Cerebellar nuclear complex (tissue), 1 donor: ENCODE results near the gene TTC3.
"Not testable (repeated sequence)": the region's sequence is repeated elsewhere in the genome, so short reads cannot be mapped to it uniquely, and the experiment has no call there.

Experiments
- DNase-seq, 2 experiments: peaks; one replicate each; lab custom pipeline; 2025; lab: John Stamatoyannopoulos, UW

The TTC3 gene

DNA sequence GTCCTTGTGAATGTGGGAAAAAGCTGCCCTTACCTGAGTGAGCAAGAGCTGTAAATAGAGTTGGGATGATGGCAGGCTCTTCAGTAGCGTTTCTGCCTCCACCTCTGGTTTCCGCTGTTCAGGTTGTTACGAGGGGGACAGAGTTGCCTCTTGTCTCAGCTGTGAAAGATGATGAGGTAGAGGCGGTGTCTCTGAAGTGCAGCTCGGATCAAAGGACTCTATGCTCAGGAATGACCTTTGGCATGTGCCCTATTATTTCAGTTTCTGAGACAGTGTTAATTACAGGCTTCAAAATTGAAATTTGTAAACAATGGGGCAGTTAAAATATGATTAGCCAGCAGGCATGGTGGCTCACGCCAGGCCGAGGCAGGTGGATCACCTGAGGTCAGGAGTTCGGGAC lies 123.8 kb downstream of the TTC3 start:
- no peak for DNase-seq

DNA sequence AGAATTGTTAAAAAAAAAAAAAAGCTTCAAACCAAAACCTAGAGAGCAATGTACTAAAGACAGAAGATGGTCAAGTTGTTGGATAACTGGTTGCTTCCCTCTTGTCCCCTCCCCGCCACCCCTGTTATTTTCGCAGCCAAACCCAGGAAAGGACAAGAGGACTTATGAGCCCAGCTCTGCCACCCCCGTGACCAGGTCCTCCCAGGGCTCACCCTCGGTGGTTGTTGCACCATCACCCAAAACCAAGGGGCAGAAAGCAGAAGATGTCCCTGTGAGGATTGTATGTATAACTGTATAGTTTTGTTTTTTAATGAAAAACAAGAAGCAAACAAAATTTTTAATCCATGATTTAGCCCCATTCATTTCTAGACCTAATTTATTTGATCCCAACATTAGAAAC lies 124.7 kb downstream of the TTC3 start:
- DNase-seq = no peak

DNA sequence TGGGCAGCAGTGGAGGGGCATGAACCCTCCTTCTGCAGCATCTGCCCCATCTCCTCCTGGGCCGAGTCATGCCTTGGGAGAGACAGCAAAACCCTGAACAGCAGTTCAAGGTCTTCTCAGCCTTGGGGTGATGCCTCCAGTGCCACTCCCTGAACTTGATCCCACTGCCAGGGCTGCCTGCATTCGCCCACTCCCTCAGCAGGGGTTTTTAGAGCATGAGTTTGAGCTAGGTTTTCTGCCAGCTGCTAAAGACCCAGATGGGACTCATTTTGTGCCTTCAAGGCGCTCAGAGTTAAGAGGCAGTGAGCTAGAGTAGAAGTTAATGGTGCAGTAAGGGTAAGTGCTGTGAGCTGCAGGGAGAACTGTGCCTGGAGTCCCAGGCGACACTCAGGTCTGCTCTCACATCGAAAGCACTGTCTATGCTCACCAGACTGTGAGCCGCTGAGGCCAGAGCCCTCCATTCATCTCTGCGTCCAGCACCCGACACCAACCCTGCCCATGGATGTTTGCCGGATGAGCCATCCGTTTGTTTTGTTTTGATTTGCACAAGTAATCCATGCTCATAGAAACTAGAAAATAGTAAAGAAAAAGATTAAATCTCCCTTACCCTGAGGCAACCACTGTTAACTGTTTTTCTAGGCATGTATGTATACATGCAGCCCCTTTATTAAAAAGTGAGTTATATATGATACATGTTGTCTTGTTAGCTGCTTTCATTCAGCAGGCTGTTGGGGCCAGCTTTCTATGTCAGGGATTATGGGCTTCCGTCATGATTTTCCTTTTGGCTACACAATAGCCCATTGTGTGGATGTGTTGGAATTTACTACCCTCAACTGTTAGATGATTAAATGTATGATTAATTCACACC lies 126.2 kb downstream of the TTC3 start:
- DNase-seq = no peak

DNA sequence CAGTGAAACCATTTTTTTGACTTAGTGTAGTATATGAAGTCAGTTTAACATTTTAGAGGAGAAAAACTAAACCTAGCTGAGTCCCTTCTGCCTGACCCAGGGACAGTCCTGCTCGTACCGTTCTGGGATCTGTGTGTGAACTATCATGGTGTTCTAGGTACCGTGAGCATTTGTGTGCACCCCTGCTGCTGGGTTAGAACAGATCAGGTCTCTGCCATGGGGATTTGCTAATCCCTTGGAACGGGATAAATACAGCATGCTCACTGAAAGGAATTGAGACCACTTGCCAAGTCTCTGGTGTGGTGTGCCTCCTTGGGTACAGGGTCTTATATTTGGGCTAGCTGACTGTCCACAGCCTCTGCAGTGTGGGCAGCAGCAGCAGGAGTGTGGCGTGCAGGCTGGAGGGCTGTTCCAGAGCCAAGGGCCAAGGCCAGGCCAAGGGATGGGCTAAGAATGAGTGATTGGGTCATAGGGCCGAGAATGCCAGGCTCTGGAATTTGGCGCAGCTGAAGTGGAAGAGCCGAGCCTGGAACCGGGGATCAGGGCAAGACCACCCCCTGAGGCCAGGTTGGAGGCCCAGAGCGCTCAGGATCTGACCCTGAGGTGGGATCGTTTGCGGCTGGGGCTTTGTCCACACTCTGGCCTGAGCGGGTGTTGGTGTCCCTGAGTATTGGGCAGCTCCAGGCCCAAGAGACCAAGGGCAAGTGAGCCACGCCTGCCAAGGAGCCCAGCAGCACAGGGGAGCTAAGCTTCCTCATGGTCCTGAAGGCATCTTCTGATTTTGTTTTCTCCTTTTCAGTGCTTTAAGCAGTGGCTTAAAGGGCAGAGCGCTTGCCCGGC lies 127.8 kb downstream of the TTC3 start:
- no peak for DNase-seq

DNA sequence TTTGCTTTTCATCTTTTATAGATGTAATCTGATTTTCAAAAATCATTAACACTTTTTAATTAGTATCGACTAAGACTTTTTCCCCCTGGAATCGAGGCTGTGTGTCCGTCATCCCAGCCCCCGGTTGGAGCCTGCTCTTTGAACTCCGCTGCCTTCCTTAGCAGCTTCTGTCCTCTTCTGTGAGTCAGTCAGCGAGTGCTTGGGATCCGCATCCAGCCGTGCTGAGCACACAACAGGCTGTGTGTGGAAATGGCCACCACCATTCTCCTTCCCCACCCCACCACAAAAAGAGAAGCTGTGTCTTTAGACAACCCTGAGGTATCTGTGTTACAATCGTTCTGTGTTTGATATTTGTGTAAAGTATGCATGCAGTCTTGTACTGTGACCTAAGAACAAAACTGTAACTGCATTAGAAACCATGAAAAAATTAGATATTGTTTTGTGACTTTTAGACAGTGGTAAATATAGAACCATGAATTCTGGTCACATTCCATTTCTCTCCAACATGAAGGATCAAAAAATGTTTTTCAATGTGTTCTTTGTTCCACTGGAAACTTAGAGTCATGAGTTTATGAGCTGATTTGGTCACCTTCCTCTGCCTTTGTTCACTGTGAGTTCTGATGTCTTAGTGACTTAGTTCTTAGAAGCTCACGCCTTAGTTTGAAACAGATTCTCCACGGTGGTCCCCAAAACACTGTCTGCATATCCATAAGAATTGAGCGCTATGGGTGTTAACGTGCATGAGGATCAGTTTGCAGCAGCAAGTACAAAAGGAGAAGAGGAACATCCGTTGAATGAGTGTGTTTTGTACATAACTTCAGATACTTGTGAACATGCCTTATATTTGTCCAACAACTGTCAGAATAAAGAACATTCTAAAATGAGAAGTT lies 129.4 kb downstream of the TTC3 start:
- DNase-seq = no peak

DNA sequence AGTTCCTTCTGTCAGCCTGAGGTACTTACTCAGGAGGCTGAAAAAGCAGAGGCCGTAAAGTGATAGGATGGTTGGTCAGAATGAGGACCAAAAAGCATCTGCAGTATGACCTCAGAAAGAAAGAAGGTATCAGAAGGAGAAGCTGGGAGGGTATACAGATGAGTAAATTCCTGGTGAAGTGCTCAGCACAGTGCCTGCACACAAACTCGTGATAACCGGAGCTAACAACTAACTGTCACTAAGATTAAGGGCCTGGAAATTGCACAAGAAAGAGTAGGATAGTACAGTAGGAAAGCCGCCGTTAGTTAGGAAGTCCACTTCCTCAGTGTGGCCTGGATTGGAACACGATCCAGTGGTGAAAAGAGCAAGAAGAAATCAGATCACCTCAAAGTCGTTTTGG lies 131.5 kb downstream of the TTC3 start:
- DNase-seq = no peak

DNA sequence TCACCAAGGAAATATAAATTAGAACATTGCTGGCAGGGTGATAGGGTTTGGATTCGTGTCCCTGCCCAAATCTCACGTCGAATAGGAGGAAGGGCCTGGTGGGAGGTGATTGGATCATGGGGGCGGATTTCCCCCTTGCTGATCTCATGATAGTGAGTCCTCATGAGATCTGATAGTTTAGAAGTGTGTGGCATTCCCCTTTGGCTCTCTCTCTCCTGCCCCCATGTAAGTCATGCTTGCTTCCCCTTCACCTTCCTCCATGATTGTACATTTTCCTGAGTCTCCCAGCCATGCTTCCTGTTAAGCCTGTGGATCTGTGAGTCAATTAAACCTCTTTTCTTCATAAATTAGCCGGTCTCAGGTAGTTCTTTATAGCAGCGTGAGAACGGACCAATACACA lies 133.4 kb downstream of the TTC3 start:
- DNase-seq = no peak

DNA sequence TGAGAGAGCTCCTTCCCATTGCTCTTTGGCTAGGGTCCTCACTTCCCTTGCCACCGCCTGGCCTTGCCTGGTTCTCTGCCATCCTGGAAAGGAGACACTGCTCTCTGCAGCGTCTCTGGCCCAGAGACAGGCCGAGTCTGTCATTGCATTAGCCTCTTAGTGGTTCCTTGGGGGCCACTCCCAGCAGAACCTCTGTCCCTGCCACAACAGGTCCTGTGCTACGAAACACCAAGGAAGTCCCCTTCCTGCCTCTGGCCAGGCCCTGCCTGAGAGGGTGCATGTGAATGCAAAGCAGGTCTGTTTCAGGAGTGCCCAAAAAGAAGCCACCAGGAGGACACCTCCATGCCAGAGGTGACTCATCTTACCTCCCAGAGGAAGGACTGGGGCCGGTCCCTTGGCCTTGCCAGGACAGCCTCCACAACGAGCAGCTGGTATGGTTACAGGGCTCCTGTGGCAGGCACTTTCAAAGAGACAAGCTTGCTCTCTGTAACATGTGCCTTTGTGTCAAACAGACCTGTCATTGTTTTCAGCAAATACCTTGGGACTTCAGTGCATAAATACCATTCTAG lies 134.5 kb downstream of the TTC3 start:
- peak in 1 of 2 experiments; percentile 27 for DNase-seq

DNA sequence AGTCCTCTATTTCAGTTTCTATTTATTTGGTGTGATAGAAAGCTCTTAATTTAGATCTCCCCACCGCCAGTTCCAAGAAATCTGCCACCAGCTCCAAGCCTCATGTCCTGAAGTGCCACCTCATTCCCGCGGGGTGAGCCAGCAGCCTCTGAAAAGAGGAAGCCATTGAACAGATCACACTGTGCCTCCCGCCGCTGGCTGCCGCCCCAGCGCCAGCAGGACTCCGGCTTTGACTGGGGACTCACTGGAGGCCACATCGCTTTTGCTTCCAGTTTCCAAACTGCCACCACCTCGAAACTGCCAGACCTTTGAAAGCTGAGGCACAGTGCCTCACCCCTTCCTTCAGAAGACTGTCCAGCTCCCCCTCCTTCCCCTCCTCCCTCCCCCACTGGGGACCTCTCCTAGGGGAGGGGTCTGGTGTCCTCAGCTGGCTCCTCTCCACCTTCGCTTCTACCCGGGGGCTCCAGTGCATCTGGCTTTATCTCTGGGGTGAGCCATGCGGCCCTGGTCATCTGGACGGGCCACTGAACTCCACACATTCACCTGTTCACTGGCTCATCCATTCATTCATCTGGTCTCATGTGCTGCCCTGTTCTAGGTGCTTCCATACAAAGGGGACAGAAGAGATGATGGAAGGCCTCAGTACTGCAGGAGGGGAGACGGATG lies 135.1 kb downstream of the TTC3 start:
- DNase-seq = peak; percentile 2 to 39

DNA sequence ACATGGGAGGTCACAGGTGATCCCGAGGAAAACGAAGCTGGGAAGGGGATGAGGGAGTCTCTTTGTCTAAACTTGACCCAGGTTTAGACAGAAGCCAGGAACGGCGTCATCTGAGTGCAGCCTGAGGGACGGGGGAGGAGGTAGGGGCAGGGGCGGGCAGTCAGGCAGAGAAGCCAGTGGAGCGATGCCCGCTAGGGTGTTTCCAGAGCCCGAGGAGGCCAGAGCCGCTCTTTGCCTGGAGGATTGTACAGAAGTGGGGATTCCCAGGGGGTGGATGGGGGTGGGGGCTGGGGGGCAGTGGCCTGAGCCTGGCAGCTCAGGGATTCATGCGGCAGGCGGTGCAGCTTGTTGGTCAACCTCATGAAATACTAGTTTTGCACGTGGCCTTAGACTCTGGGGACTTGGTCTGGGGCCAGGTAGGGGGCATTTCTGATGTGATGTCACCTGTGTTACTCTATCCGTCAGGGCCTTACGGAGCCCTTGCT lies 135.7 kb downstream of the TTC3 start:
- DNase-seq = no peak

DNA sequence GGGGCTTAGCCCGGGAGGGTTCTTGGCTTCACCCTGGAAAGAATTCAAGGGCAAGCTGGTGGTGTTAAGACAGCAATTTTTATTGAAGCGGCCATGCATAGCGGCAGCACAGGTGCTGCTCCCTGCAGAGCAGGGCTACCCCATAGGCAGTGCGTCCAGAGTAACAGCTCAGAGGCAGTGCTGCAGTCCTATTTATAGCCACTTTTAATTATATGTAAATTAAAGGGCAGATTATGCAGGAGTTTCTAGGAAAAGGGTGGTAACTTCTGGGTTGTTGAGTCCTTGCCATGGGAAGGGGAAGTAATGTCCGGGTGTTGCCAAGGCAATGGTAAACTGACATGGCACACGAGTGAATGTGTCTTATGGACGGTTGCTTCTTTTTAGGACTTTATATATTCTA lies 137.1 kb downstream of the TTC3 start:
- DNase-seq = no peak

DNA sequence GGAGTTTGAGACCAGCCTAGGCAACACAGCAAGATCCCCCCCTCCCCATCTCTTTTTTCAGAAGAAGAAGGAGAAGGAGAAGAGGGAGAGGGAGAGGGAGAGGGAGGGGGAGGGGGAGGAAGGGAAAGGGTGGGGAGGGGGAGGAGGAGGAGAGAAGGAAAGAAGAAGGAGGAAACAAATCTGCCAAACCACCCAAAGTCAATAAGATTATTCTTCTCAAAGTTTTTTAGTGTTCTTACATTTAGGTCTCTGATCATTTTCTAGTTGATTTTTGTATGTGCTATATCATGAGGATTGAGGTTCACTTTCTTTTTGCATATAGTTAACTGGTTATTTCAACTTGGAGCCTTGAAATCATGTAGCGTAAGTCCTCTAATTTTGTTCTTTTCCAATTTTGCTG lies 137.7 kb downstream of the TTC3 start:
- no peak for DNase-seq

DNA sequence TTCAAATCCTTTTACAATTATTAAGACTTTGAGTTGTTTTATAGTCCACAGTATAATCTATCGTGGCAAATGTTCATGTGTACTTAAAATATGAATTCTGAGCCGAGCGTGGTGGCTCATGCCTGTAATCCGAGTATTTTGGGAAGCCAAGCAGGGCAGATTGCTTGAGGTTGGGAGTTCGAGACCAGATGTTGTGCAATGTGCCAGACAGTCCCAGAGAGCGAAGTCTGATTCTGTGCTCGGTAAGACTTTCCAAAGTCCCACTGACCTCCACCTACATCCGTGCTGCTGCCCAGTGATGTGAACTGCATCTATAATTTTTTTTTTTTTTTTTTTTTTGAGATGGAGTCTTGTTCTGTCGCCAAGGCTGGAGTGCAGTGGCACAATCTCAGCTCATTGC lies 141.9 kb downstream of the TTC3 start:
- no peak for DNase-seq

DNA sequence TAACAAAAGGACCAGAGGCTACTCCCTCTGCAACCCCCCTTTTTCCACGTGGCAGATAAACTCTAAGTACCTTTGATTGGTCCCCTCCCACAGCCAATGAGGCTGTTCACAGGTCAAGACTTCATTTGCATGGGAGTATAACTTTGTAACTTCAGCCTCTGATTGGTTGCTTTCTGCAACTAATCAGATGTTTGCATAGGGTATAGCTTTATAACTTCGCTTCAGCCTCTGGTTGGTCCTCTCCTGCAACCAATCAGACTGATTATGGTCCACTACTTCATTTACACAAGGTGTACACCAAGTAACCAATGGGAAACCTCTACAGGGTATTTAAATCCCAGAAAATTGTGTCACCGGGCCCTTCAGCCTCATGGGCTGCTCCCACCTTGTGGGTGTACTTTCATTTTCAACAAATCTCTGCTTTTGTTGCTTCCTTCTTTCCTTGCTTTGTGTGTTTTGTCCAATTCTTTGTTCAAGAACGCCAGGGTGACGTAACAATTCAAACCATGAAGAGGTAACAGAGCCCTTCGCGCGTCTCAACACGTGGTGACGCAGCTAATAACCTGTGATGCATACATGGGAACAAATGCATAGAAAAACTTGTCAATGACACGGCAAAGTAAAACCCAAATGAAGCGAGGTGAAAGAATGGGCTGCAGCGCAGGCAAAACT lies 146.8 kb downstream of the TTC3 start:
- no peak for DNase-seq

DNA sequence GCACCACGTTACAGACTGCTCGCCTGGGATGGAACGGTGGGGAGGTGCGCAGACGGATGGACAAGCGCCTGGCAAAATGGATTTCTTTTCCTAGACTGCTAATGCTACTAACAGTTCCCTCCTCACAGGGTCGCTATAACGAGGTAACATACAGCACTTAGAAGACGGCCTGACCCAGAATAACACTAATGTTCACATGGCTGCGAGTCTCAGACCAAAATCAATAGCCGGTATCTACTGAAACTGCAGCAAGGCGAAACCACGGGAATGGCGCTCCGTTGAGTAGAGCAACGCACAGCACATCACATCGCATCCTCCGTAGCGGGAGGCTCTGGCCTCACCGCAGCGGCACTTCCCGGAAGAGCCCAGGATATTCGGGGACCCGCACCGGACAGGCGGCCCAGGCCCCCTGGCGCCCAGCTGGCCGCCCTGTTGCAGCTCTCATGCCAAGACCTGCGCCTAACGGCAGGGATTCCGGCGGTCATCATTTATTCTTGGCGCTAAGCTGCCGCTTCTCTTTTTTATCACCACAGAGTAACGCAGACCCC lies 147.5 kb downstream of the TTC3 start:
- DNase-seq = no peak

DNA sequence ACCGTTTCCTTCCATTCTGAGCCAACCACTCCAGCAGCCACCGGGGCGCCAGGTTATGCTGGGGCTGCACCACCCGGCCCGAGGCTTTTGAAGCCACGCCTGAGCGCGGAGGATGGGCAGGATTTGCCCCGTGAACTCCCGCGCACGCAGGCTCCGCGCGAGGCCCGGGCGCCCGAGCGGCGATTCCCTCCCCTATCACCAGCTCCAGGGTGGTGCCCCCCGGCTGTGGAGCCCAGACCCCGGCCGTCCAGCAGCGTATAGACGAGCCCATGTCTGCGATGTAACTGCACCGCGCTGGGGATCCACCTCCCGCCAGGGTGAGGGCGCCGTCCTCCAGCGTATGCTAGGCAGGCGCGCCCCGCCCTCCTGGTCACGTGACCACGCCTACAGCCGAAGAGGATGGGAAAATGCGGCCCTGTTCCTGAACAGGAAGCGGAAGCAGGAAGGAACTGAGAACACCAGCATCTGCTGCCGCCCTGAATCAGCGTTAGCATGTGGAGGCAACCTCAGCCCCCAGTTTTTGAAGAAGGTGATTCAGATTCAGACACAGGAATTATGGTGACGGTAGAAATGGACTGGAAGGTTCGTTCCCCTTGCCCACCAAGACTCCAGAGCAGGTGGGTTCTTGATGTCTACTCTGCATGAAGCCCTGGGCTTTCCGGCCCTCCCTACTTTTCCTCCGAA lies 148.1 kb downstream of the TTC3 start:
- peak; percentile 3 to 85 for DNase-seq

DNA sequence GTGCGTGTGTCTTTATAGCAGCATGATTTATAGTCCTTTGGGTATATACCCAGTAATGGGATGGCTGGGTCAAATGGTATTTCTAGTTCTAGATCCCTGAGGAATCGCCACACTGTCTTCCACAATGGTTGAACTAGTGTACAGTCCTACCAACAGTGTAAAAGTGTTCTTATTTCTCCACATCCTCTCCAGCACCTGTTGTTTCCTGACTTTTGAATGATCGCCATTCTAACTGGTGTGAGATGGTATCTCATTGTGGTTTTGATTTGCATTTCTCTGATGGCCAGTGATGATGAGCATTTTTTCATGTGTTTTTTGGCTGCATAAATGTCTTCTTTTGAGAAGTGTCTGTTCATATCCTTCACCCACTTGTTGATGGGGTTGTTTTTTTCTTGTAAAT lies 149.2 kb downstream of the TTC3 start:
- DNase-seq = not testable (repeated sequence)

DNA sequence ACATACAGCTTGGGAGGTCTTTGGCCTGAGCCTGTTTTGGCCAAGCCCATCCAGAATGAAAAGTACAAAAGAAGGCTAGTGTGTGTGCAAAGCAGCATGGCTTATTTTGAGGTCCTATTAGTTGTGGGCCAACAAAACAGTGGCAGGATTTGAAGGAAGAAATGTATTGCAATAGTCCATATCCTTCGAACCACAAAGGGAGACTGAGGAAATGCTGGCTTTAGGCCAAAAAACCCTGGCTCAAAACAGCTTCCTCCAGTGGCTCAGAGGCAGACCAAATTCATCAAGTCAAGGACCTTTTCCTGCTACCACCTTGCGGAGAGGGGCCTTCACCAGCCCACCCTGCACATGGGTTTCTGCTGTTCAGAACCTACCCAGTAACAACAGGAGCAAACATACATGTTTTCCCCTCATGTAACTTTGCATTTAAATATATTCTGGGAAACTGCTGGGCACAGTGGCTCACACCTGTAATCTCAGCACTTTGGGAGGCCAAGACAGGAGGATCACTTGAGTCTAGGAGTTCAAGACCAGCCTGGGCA lies 150.8 kb downstream of the TTC3 start:
- no peak for DNase-seq
